SK-N-MC (cell line): Measurements from ENCODE around the gene PHF2.

Experiments used
- EZH2 ChIP-seq: fragments of 200-600 bp; sonication (generic); IDR thresholded peaks from one replicate; pipeline ENCODE4 v1.6.1; 2017; ENCODE audit warnings: antibody characterized with exemption
- POLR2AphosphoS5 ChIP-seq: IDR thresholded peaks from 2 replicates; pipeline ENCODE4 v1.6.1; 2012; ENCODE audit warnings: mild to moderate bottlenecking, low read depth, low read length, borderline replicate concordance

GRCh38 chr9:93575796-93576257 lies 557 bp upstream of the PHF2 start:
- TF ChIP-seq EZH2 (no peak), POLR2AphosphoS5 (peak; percentile 69; the same call in 1 of the 2 replicates)
